GM18861 (cell line): ENCODE data around the gene ORAI1.
"Not testable (repeated sequence)": the region's sequence is repeated elsewhere in the genome, so short reads cannot be mapped to it uniquely, and the experiment has no call there.

Source experiments
- ATAC-seq: cut with Tn5 transposase; IDR thresholded peaks from one replicate; pipeline ENCODE4 v1.9.1; 2021; ENCODE audit not compliant: unreplicated experiment

ORAI1 gene

GRCh38 chr12:121603581-121603980 is 22.7 kb upstream of the ORAI1 start:
- no peak for ATAC-seq

- no peak for ATAC-seq
Measured at GRCh38 chr12:121608301-121608700, 18.0 kb upstream of the ORAI1 start.

GRCh38 chr12:121610239-121611149 is 15.8 kb upstream of the ORAI1 start:
- ATAC-seq: no peak

- no peak for ATAC-seq
Measured at GRCh38 chr12:121611306-121611705, 15.0 kb upstream of the ORAI1 start.

- no peak for ATAC-seq
Measured at GRCh38 chr12:121613462-121613861, 12.9 kb upstream of the ORAI1 start.

- ATAC-seq: no peak
Measured at GRCh38 chr12:121614872-121615467, 11.4 kb upstream of the ORAI1 start.

GRCh38 chr12:121618659-121619233 is 7.6 kb upstream of the ORAI1 start:
- ATAC-seq: no peak

- ATAC-seq: no peak
Measured at GRCh38 chr12:121620333-121620891, 5.9 kb upstream of the ORAI1 start.

- peak; percentile 20 for ATAC-seq
Measured at GRCh38 chr12:121626853-121627640, 717 bp downstream of the ORAI1 start.

- ATAC-seq: no peak
Measured at GRCh38 chr12:121628037-121628436, 1.7 kb downstream of the ORAI1 start.

- no peak for ATAC-seq
Measured at GRCh38 chr12:121628536-121628935, 2.2 kb downstream of the ORAI1 start.

- ATAC-seq: no peak
Measured at GRCh38 chr12:121630791-121631355, 4.5 kb downstream of the ORAI1 start.

GRCh38 chr12:121632069-121632970 is 6.0 kb downstream of the ORAI1 start:
- no peak for ATAC-seq

GRCh38 chr12:121633833-121634196 is 7.5 kb downstream of the ORAI1 start:
- not testable (repeated sequence) for ATAC-seq

GRCh38 chr12:121634836-121635235 is 8.5 kb downstream of the ORAI1 start:
- ATAC-seq: no peak

GRCh38 chr12:121637231-121637914 is 11.0 kb downstream of the ORAI1 start:
- ATAC-seq: no peak

- no peak for ATAC-seq
Measured at GRCh38 chr12:121638298-121639202, 12.2 kb downstream of the ORAI1 start.

GRCh38 chr12:121641343-121641630 is 15.0 kb downstream of the ORAI1 start:
- no peak for ATAC-seq
